Airway epithelial cell (primary cell): ENCODE data around the gene CAMK4. TPM values are rescaled to one million over a fixed set of nuclear protein-coding genes. Genes with fewer than 3 reads are reported as not detected.

Source experiments
- total RNA-seq: library from RNA; depleted of rRNA; stranded (reverse); fragments of >200 nt; gene quantifications from 2 replicates; pipeline ENCODE4 v1.2.3, GENCODE V29; 2015

Gene CAMK4
- total RNA-seq, result 1.6 and 3.0 TPM in 2 replicates

GRCh38 chr5:111223787-111224560 is at the start of gene CAMK4:
TSS of gene CAMK4 (plus strand) at chr5:111224384. CDS start at chr5:111224484, 100 bp downstream.

GRCh38 chr5:111512375-111513130 is 288.4 kb downstream of the CAMK4 start, which contains the start of gene STARD4:
TSS of gene STARD4 (minus strand) at chr5:111512535. CDS start at chr5:111507433, 5,102 bp downstream.

Other genes with a start within 250 kb of the CAMK4 start
- 0.23 and 0.85 TPM in 2 replicates for gene TSLP, start 152.7 kb upstream of the CAMK4 start, total RNA-seq
- gene WDR36, start 132.0 kb upstream of the CAMK4 start, total RNA-seq, result 17.2 and 23.6 TPM in 2 replicates